Testis (tissue), 3 donors: Measurements from ENCODE around the gene SCARF1. TPM values are rescaled to one million over a fixed set of nuclear protein-coding genes. Genes with fewer than 3 reads are reported as not detected.

Experiments
- DNase-seq: peaks from one replicate; pipeline ENCODE4 v3.0.0-alpha.2; 2019
- H3K27ac ChIP-seq, 2 donors: fragments of 200-600 bp; sonication (generic); one replicate each; pipeline ENCODE4 v1.5.1; 2019
- H3K27me3 ChIP-seq: fragments of 200-600 bp; sonication (generic); one replicate; pipeline ENCODE4 v1.5.1; 2019
- H3K36me3 ChIP-seq: fragments of 200-600 bp; sonication (generic); one replicate; pipeline ENCODE4 v1.5.1; 2017; ENCODE audit warnings: low read depth; ENCODE audit errors: missing control alignments
- H3K4me1 ChIP-seq: fragments of 200-600 bp; sonication (generic); one replicate; pipeline ENCODE4 v1.5.1; 2019
- H3K4me3 ChIP-seq, 2 donors: fragments of 200-600 bp; sonication (generic); one replicate each; pipeline ENCODE4 v1.5.1; 2017 to 2019
- H3K9me3 ChIP-seq: fragments of 200-600 bp; sonication (generic); one replicate; pipeline ENCODE4 v1.5.1; 2017
- POLR2A ChIP-seq: fragments of 450-650 bp; IDR thresholded peaks from one replicate; pipeline ENCODE4 v1.6.1; 2017; ENCODE audit warnings: antibody characterized with exemption, mild to moderate bottlenecking, moderate library complexity
- WGBS, 2 donors: methylation state at CpG; one replicate each; pipeline ENCODE4 v1.1.5; 2018; 5-methylcytosine and 5-hydroxymethylcytosine counted together
- intact Hi-C: fragments of 100-400 bp; cut with DNase I; formaldehyde crosslinking; loops from one replicate; pipeline ENCODE4 v1.15.1; 2023; ENCODE audit warnings: low total_unique reads
- polyA plus RNA-seq: library from polyadenylated mRNA; stranded (reverse); fragments of 350-450 nt; fragmentation: Illumina TruSeq; extraction: RNeasy Lipid Tissue Mini Kit (QIAGEN cat#74804); gene quantifications from one replicate; pipeline ENCODE4 v1.2.3, GENCODE V29; 2014; ENCODE audit warnings: low read depth, low replicate concordance; ENCODE audit not compliant: insufficient read depth
- small RNA-seq, 2 donors: library from RNA; depleted of rRNA; stranded (forward); fragments of <200 nt; gene quantifications; one replicate each; pipeline ENCODE3, GENCODE V24; 2016
- total RNA-seq, 2 donors: library from RNA; depleted of rRNA; stranded (reverse); fragments of >200 nt; gene quantifications; one replicate each; pipeline ENCODE4 v1.2.3, GENCODE V29; 2016
- TF ChIP-seq, protein P1 (sequence below), 3 experiments: fragments of 450-650 bp in 2 of 3; fragments of 200-600 bp in 1 of 3; sonication (generic) in 1 of 3; IDR thresholded peaks; one replicate each; pipeline ENCODE4 v1.5.1; 2016 to 2019; ENCODE audit warnings: antibody characterized with exemption in 3 of 3, mild to moderate bottlenecking in 2 of 3, moderate library complexity in 1 of 3

The SCARF1 gene
- total and polyA plus RNA-seq, 3 donors from 2014 or later: 4.7 to 11.6 (median 9.3) TPM

DNA sequence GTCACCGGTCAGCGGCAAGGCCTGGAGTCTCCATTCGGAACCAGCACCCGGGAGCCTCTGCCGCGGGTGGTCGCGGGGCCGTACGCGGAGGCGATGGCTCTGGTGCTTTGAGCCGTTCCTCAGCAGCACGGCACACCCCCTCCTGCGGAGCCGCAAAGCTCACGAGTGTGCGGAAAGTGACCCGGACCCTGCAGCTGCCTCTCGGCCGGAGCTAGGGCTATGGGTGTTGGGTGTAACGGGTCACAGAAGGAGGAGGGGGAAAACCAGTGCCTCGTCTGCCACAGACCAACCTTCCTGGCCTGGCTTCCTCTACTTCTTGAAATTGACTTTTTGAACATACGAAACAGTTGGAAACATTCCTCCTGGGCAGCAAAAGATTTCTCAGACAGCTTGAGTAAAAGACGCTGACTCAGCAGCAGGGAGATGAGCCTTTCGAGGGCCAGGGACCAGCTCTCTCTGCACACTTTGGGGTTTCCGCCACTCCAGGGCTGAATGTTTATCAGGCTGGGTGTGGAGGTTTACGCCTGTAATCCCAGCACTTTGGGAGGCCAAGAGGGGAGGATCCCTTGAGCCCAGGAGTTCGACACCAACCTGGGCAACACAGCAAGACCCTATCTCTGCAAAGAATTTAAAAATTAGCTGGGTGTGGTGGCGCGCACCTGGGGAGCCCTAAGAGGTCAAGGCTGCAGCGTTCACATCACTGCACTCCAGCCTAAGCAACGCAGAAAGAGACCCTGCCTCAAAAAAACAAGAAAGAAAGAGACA lies 56.5 kb downstream of the SCARF1 start:
- Histone ChIP-seq H3K36me3 (no peaks in the 10 kb centered on the region), H3K9me3 (no peaks in the 10 kb centered on the region), H3K4me3 (no peak overlapping the region), H3K4me1 (peaks cover 5% of the 10 kb centered on the region), H3K27me3 (no peaks in the 10 kb centered on the region), H3K27ac (no peak overlapping the region)
- TF ChIP-seq POLR2A: no peak
- TF ChIP-seq, protein P1, sequence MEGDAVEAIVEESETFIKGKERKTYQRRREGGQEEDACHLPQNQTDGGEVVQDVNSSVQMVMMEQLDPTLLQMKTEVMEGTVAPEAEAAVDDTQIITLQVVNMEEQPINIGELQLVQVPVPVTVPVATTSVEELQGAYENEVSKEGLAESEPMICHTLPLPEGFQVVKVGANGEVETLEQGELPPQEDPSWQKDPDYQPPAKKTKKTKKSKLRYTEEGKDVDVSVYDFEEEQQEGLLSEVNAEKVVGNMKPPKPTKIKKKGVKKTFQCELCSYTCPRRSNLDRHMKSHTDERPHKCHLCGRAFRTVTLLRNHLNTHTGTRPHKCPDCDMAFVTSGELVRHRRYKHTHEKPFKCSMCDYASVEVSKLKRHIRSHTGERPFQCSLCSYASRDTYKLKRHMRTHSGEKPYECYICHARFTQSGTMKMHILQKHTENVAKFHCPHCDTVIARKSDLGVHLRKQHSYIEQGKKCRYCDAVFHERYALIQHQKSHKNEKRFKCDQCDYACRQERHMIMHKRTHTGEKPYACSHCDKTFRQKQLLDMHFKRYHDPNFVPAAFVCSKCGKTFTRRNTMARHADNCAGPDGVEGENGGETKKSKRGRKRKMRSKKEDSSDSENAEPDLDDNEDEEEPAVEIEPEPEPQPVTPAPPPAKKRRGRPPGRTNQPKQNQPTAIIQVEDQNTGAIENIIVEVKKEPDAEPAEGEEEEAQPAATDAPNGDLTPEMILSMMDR (IDR thresholded peaks at IDR 0.05): no peak
- 92% methylated on average over 33 of the region's 33 CpGs for WGBS, 2 donors
- no peak for DNase-seq
- intact Hi-C loops: no loop called here

- no peak for DNase-seq
- Histone ChIP-seq H3K36me3 (no peaks in the 10 kb centered on the region), H3K9me3 (no peaks in the 10 kb centered on the region), H3K4me1 (no peaks in the 10 kb centered on the region), H3K27ac (no peak overlapping the region), H3K4me3 (no peak overlapping the region), H3K27me3 (no peaks in the 10 kb centered on the region)
- intact Hi-C loops: no loop called here
- 98 to 99% methylated on average over 13 to 14 of the region's 14 CpGs for WGBS, 2 donors
- TF ChIP-seq POLR2A: no peak
- TF ChIP-seq, protein P1 (IDR thresholded peaks at IDR 0.05): no peak
Observed at GRCh38 chr17:1584167-1584566, 61.4 kb downstream of the SCARF1 start.

Small RNAs within 50 kb of the gene (small RNA-seq; reads per million reads assigned to genes)
- gene RN7SL105P: 0 reads per million in 2 donors

Other genes starting within 250 kb of the SCARF1 start
- gene YWHAE, start 245.5 kb downstream of the SCARF1 start, total RNA-seq: 100 to 1,000 TPM; 678 to 749 TPM
- 649 TPM for gene YWHAE, start 245.5 kb downstream of the SCARF1 start, polyA plus RNA-seq
- 10 to 100 TPM; 68.4 to 79.1 TPM for gene CRK, start 189.5 kb downstream of the SCARF1 start, total RNA-seq
- gene CRK, start 189.5 kb downstream of the SCARF1 start, polyA plus RNA-seq: 45.7 TPM
- 10 to 100 TPM; 45.0 to 68.3 TPM for gene MYO1C, start 153.0 kb downstream of the SCARF1 start, total RNA-seq
- gene MYO1C, start 153.0 kb downstream of the SCARF1 start, polyA plus RNA-seq: 49.2 TPM
- 10 to 100 TPM; 83.4 to 87.8 TPM for gene INPP5K, start 129.1 kb downstream of the SCARF1 start, total RNA-seq
- gene INPP5K, start 129.1 kb downstream of the SCARF1 start, polyA plus RNA-seq: 81.2 TPM
- 10 to 100 TPM; 52.7 to 53.1 TPM for gene PITPNA, start 82.9 kb downstream of the SCARF1 start, total RNA-seq
- 92.4 TPM for gene PITPNA, start 82.9 kb downstream of the SCARF1 start, polyA plus RNA-seq
- gene SLC43A2, start 16.9 kb downstream of the SCARF1 start, total RNA-seq: 10 to 100 TPM; 12.4 to 15.7 TPM
- 11.7 TPM for gene SLC43A2, start 16.9 kb downstream of the SCARF1 start, polyA plus RNA-seq
- gene RILP, start 4.1 kb upstream of the SCARF1 start, total RNA-seq: 10 to 100 TPM; 30.6 to 32.5 TPM
- gene RILP, start 4.1 kb upstream of the SCARF1 start, polyA plus RNA-seq: 8.4 TPM
- gene PRPF8, start 39.1 kb upstream of the SCARF1 start, total RNA-seq: 100 to 1,000 TPM; 307 to 325 TPM
- gene PRPF8, start 39.1 kb upstream of the SCARF1 start, polyA plus RNA-seq: 315 TPM
- 1 to 10 TPM; 1.2 to 2.0 TPM for gene TLCD2, start 64.6 kb upstream of the SCARF1 start, total RNA-seq
- 1.1 TPM for gene TLCD2, start 64.6 kb upstream of the SCARF1 start, polyA plus RNA-seq
- gene WDR81, start 79.0 kb upstream of the SCARF1 start, total RNA-seq: 10 to 100 TPM; 58.4 to 71.4 TPM
- gene WDR81, start 79.0 kb upstream of the SCARF1 start, polyA plus RNA-seq: 16.9 TPM
- gene SERPINF2, start 97.1 kb upstream of the SCARF1 start, total RNA-seq: 10 to 100 TPM; 31.7 to 41.9 TPM
- gene SERPINF2, start 97.1 kb upstream of the SCARF1 start, polyA plus RNA-seq: 15.3 TPM
- 1,000 to 10,000 TPM; 1,211 to 2,317 TPM for gene SERPINF1, start 116.3 kb upstream of the SCARF1 start, total RNA-seq
- gene SERPINF1, start 116.3 kb upstream of the SCARF1 start, polyA plus RNA-seq: 828 TPM
- gene SMYD4, start 184.2 kb upstream of the SCARF1 start, total RNA-seq: 10 to 100 TPM; 21.2 to 23.0 TPM
- gene SMYD4, start 184.2 kb upstream of the SCARF1 start, polyA plus RNA-seq: 14.4 TPM
- gene RPA1, start 184.3 kb upstream of the SCARF1 start, total RNA-seq: 10 to 100 TPM; 31.7 to 36.4 TPM
- 52.9 TPM for gene RPA1, start 184.3 kb upstream of the SCARF1 start, polyA plus RNA-seq